NCI-H524 (cell line): ENCODE data around the gene BTG1.
"Not testable (repeated sequence)": the region's sequence is repeated elsewhere in the genome, so short reads cannot be mapped to it uniquely, and the experiment has no call there.

Source experiments
- DNase-seq, 2 experiments: peaks; one replicate each; lab custom pipeline; 2025; lab: John Stamatoyannopoulos, UW

Gene BTG1

GRCh38 chr12:92149563-92149962 lies 3.9 kb upstream of the BTG1 start:
- DNase-seq, result no peak

- peak in 1 of 2 experiments; percentile 22 for DNase-seq
These were observed 1.8 kb upstream of the BTG1 start for GRCh38 chr12:92147491-92147890.

- peak in 1 of 2 experiments; percentile 58 for DNase-seq
These were observed 1.0 kb upstream of the BTG1 start for GRCh38 chr12:92146497-92147224.

- no peak for DNase-seq
These were observed 240 bp downstream of the BTG1 start for GRCh38 chr12:92145481-92145730.

- peak; percentile 48 to 67 for DNase-seq
These were observed 790 bp downstream of the BTG1 start for GRCh38 chr12:92144631-92145480.

- DNase-seq, result peak; percentile 90 to 98
These were observed 1.7 kb downstream of the BTG1 start for GRCh38 chr12:92143686-92144630.

GRCh38 chr12:92143258-92143657 lies 2.4 kb downstream of the BTG1 start:
- DNase-seq, result peak in 1 of 2 experiments; percentile 28

- peak in 1 of 2 experiments; percentile 10 for DNase-seq
These were observed 3.3 kb downstream of the BTG1 start for GRCh38 chr12:92142251-92142926.

- DNase-seq, result peak; percentile 18 to 31
These were observed 4.0 kb downstream of the BTG1 start for GRCh38 chr12:92141591-92142121.

GRCh38 chr12:92140896-92141536 lies 4.6 kb downstream of the BTG1 start:
- peak in 1 of 2 experiments; percentile 42 for DNase-seq

GRCh38 chr12:92140156-92140555 lies 5.5 kb downstream of the BTG1 start:
- DNase-seq, result no peak

GRCh38 chr12:92139634-92140150 lies 6.0 kb downstream of the BTG1 start:
- DNase-seq, result peak in 1 of 2 experiments; percentile 36

- no peak for DNase-seq
These were observed 7.0 kb downstream of the BTG1 start for GRCh38 chr12:92138626-92139025.

- DNase-seq, result no peak
These were observed 7.5 kb downstream of the BTG1 start for GRCh38 chr12:92138144-92138543.

- DNase-seq, result no peak
These were observed 8.5 kb downstream of the BTG1 start for GRCh38 chr12:92136965-92137721.

- peak; percentile 55 to 83 for DNase-seq
These were observed 9.5 kb downstream of the BTG1 start for GRCh38 chr12:92136026-92136730.

GRCh38 chr12:92135541-92135940 lies 10.1 kb downstream of the BTG1 start:
- DNase-seq, result not testable (repeated sequence)

- no peak for DNase-seq
These were observed 10.9 kb downstream of the BTG1 start for GRCh38 chr12:92134638-92135274.
